ENCODE measurements around the gene ZFPM1.

ZFPM1 gene

GRCh38 chr16:88432753-88433152 lies 20.3 kb upstream of the ZFPM1 start:
- Histone ChIP-seq H3K9ac (no peak overlapping the region), H3K79me2 (ENCODE audit: insufficient read depth, low read depth) (no peaks in the 10 kb centered on the region), H2AFZ (ENCODE audit: low read depth) (no peak overlapping the region), H3K27ac (no peak overlapping the region), H3K4me3 (IDR thresholded peaks at IDR 0.05; ENCODE audit: insufficient read depth, low read depth, low read length) (no peak overlapping the region), H3K4me1 (ENCODE audit: low read depth, poor library complexity, severe bottlenecking) (no peaks in the 10 kb centered on the region), H3K4me2 (no peak overlapping the region), H3K27me3 (ENCODE audit: insufficient read depth, low read depth) (peaks cover 92% of the 10 kb centered on the region), H3K36me3 (ENCODE audit: insufficient read depth) (no peaks in the 10 kb centered on the region), H4K20me1 (ENCODE audit: insufficient read depth) (no peaks in the 10 kb centered on the region)
- no peak for TF ChIP-seq CTCF (conservative IDR thresholded peaks at IDR 0.05; ENCODE audit: low read depth, low read length)

- H3K79me2 ChIP-seq (ENCODE audit: insufficient read depth, low read depth), result no peaks in the 10 kb centered on the region
- H3K4me3 ChIP-seq (IDR thresholded peaks at IDR 0.05; ENCODE audit: insufficient read depth, low read depth, low read length), result no peak overlapping the region
- no peak overlapping the region for H3K9ac ChIP-seq
- no peak overlapping the region for H2AFZ ChIP-seq (ENCODE audit: low read depth)
- no peak overlapping the region for H3K27ac ChIP-seq
- H3K4me1 ChIP-seq (ENCODE audit: low read depth, poor library complexity, severe bottlenecking), result no peaks in the 10 kb centered on the region
- no peaks in the 10 kb centered on the region for H3K36me3 ChIP-seq (ENCODE audit: insufficient read depth)
- H3K27me3 ChIP-seq (ENCODE audit: insufficient read depth, low read depth), result peaks cover 90% of the 10 kb centered on the region
- no peaks in the 10 kb centered on the region for H4K20me1 ChIP-seq (ENCODE audit: insufficient read depth)
- no peak for TF ChIP-seq CTCF (conservative IDR thresholded peaks at IDR 0.05; ENCODE audit: low read depth, low read length)
- H3K4me2 ChIP-seq, result no peak overlapping the region
Measured at GRCh38 chr16:88433632-88434352, 19.3 kb upstream of the ZFPM1 start.

- no peaks in the 10 kb centered on the region for H3K4me1 ChIP-seq (ENCODE audit: low read depth, poor library complexity, severe bottlenecking)
- peaks cover 94% of the 10 kb centered on the region for H3K27me3 ChIP-seq (ENCODE audit: insufficient read depth, low read depth)
- no peak overlapping the region for H3K4me2 ChIP-seq
- TF ChIP-seq CTCF (conservative IDR thresholded peaks at IDR 0.05; ENCODE audit: low read depth, low read length), result no peak
- H3K27ac ChIP-seq, result no peak overlapping the region
- H2AFZ ChIP-seq (ENCODE audit: low read depth), result no peak overlapping the region
- H3K4me3 ChIP-seq (IDR thresholded peaks at IDR 0.05; ENCODE audit: insufficient read depth, low read depth, low read length), result no peak overlapping the region
- H3K36me3 ChIP-seq (ENCODE audit: insufficient read depth), result no peaks in the 10 kb centered on the region
- no peaks in the 10 kb centered on the region for H3K79me2 ChIP-seq (ENCODE audit: insufficient read depth, low read depth)
- H3K9ac ChIP-seq, result no peak overlapping the region
- H4K20me1 ChIP-seq (ENCODE audit: insufficient read depth), result no peaks in the 10 kb centered on the region
Measured at GRCh38 chr16:88434353-88434690, 18.8 kb upstream of the ZFPM1 start.

- Histone ChIP-seq H2AFZ (ENCODE audit: low read depth) (no peak overlapping the region), H3K4me2 (no peak overlapping the region), H3K4me1 (ENCODE audit: low read depth, poor library complexity, severe bottlenecking) (no peaks in the 10 kb centered on the region), H3K9ac (no peak overlapping the region), H4K20me1 (ENCODE audit: insufficient read depth) (no peaks in the 10 kb centered on the region), H3K79me2 (ENCODE audit: insufficient read depth, low read depth) (no peaks in the 10 kb centered on the region), H3K27ac (no peak overlapping the region), H3K36me3 (ENCODE audit: insufficient read depth) (no peaks in the 10 kb centered on the region), H3K4me3 (IDR thresholded peaks at IDR 0.05; ENCODE audit: insufficient read depth, low read depth, low read length) (no peak overlapping the region), H3K27me3 (ENCODE audit: insufficient read depth, low read depth) (peaks cover 95% of the 10 kb centered on the region)
- TF ChIP-seq CTCF (conservative IDR thresholded peaks at IDR 0.05; ENCODE audit: low read depth, low read length), result no peak
Measured at GRCh38 chr16:88434746-88435145, 18.3 kb upstream of the ZFPM1 start.
